Neural progenitor cell (in vitro differentiated cells): Measurements from ENCODE around the gene PLK1.

Source experiments
- EZH2 ChIP-seq: fragments of 200-600 bp; sonication (generic); IDR thresholded peaks from 2 replicates; pipeline ENCODE4 v1.6.1; 2017; ENCODE audit warnings: antibody characterized with exemption, mild to moderate bottlenecking, moderate library complexity
- EZH2phosphoT487 ChIP-seq: fragments of 200-600 bp; sonication (generic); IDR thresholded peaks from 2 replicates; pipeline ENCODE4 v1.6.1; 2017; ENCODE audit warnings: antibody characterized with exemption
- TF ChIP-seq, protein P1 (sequence below): fragments of 200-600 bp; sonication (generic); IDR thresholded peaks from 2 replicates; pipeline ENCODE4 v1.5.1; 2017; ENCODE audit warnings: antibody characterized with exemption, mild to moderate bottlenecking

DNA sequence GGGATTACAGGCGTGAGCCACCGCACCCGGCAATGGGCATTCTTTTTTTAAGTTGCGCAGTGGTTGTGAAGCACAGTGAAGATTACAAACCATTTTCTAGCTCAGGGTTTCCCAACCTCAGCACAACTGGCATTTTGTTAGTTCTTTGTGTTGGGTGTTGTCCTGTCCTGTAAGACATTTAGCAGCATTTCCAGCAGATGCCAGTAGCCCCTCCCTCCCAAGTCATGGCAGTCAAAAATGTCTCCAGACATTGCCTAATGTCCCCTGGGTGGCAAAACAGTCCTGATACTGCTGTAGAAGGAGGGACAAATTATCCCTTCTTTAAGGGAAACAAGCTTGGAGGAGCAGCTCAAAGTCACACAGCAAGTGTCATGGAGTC, 15.6 kb downstream of the PLK1 start:
- TF ChIP-seq, protein P1, sequence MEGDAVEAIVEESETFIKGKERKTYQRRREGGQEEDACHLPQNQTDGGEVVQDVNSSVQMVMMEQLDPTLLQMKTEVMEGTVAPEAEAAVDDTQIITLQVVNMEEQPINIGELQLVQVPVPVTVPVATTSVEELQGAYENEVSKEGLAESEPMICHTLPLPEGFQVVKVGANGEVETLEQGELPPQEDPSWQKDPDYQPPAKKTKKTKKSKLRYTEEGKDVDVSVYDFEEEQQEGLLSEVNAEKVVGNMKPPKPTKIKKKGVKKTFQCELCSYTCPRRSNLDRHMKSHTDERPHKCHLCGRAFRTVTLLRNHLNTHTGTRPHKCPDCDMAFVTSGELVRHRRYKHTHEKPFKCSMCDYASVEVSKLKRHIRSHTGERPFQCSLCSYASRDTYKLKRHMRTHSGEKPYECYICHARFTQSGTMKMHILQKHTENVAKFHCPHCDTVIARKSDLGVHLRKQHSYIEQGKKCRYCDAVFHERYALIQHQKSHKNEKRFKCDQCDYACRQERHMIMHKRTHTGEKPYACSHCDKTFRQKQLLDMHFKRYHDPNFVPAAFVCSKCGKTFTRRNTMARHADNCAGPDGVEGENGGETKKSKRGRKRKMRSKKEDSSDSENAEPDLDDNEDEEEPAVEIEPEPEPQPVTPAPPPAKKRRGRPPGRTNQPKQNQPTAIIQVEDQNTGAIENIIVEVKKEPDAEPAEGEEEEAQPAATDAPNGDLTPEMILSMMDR, result no peak
- no peak for TF ChIP-seq EZH2
- no peak for TF ChIP-seq EZH2phosphoT487
